Measurements from ENCODE around the gene SETBP1. TPM values are rescaled to one million over a fixed set of nuclear protein-coding genes. Genes with fewer than 3 reads are reported as not detected.

The SETBP1 gene
- total RNA-seq, 4 donors from 2014 or later, result 7.8 to 16.6 (median 11.7) TPM

DNA sequence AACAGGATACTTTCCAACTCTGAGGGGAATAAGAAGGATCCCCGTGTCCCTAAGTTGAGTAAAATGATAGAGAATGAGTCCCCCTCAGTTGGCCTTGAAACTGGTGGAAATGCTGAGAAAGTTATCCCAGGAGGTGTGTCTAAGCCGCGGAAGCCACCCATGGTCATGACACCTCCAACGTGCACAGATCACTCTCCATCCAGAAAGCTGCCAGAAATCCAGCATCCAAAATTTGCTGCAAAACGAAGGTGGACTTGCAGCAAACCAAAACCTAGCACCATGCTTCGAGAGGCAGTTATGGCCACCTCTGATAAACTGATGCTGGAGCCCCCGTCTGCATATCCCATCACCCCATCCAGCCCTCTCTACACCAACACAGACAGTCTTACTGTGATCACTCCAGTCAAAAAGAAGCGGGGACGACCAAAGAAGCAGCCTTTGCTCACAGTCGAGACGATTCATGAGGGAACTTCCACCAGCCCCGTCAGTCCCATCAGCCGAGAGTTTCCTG is 270.1 kb downstream of the SETBP1 start:
- H3K4me3 ChIP-seq (ENCODE audit: low read depth, poor library complexity, severe bottlenecking), result no peak overlapping the region
- intact Hi-C loops (cut with DNase I; ENCODE audit: low total_unique reads), result no loop called here
- 92 to 96% methylated on average over 13 of the region's 13 CpGs for WGBS, 2 donors
- no peak for DNase-seq (ENCODE audit: low spot score in 2 of 2)
- TF ChIP-seq, protein P1, sequence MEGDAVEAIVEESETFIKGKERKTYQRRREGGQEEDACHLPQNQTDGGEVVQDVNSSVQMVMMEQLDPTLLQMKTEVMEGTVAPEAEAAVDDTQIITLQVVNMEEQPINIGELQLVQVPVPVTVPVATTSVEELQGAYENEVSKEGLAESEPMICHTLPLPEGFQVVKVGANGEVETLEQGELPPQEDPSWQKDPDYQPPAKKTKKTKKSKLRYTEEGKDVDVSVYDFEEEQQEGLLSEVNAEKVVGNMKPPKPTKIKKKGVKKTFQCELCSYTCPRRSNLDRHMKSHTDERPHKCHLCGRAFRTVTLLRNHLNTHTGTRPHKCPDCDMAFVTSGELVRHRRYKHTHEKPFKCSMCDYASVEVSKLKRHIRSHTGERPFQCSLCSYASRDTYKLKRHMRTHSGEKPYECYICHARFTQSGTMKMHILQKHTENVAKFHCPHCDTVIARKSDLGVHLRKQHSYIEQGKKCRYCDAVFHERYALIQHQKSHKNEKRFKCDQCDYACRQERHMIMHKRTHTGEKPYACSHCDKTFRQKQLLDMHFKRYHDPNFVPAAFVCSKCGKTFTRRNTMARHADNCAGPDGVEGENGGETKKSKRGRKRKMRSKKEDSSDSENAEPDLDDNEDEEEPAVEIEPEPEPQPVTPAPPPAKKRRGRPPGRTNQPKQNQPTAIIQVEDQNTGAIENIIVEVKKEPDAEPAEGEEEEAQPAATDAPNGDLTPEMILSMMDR (IDR thresholded peaks at IDR 0.05), result no peak
- no peak for TF ChIP-seq POLR2A (IDR thresholded peaks at IDR 0.05)

DNA sequence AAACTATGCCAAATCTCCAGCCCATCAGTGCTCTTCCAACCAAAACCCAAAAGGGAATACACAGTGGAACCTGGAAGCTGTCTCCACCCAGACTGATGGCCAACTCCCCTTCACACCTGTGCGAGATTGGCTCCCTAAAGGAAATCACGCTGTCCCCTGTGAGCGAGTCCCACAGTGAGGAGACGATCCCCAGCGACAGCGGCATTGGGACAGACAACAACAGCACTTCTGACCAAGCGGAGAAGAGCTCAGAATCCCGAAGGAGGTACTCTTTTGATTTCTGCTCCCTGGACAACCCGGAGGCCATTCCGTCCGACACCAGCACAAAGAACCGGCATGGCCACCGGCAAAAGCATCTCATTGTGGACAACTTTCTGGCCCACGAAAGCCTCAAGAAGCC is 271.1 kb downstream of the SETBP1 start:
- 98% methylated on average over 14 of the region's 14 CpGs for WGBS, 2 donors
- intact Hi-C loops (cut with DNase I; ENCODE audit: low total_unique reads), result no loop called here

DNA sequence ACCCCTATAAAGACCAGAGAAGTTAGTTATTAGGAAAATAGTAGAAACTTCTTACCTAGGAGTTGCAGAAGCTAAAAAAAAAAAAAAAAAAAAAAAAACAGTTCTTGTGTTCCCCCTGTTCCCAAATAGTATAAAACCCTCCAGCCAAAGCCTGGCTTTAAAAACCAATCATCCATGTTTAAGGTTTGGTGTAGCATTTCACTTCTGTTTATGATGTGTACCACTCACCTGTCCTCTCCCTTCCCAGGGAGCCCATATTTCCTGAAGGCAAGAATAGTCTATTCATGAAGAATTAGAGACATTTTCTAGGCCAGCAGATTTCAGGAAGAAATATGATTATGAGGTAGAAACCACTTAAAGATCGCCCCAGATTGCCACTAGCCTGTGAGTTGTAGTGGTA is 273.6 kb downstream of the SETBP1 start:
- WGBS, 2 donors, result 0% methylated on average over 1 of the region's 1 CpG
- TF ChIP-seq, protein P1 (IDR thresholded peaks at IDR 0.05), result no peak
- no peak for TF ChIP-seq POLR2A (IDR thresholded peaks at IDR 0.05)
- intact Hi-C loops (cut with DNase I; ENCODE audit: low total_unique reads), result no loop called here
- no peak for DNase-seq (ENCODE audit: low spot score in 2 of 2)
- no peak overlapping the region for H3K4me3 ChIP-seq (ENCODE audit: low read depth, poor library complexity, severe bottlenecking)

More for the DNA sequence above, 271.1 kb downstream of the SETBP1 start:
- DNase-seq (ENCODE audit: low spot score in 2 of 2), result no peak
- TF ChIP-seq, protein P1 (IDR thresholded peaks at IDR 0.05), result no peak
- TF ChIP-seq POLR2A (IDR thresholded peaks at IDR 0.05), result no peak
- no peak overlapping the region for H3K4me3 ChIP-seq (ENCODE audit: low read depth, poor library complexity, severe bottlenecking)

DNA sequence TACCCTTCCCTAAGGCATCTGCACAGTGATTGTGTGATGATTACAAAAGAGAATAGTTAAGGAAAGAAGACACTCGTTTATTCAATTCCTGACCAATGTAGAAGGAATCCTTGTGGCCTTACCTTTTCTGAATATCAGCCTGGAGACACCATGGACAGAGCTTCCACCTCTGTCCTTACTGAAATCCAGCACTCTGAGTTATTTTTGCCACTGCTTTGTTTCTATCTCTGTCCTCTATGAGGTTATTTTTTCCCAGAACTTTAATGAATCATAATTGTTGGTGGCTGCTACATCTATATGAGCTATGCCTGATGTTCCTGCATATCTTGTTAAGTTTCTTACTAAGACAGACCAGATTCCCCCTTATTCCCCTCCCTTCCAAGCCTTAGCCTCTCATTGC is 275.1 kb downstream of the SETBP1 start:
- DNase-seq (ENCODE audit: low spot score in 2 of 2), result no peak
- intact Hi-C loops (cut with DNase I; ENCODE audit: low total_unique reads), result no loop called here
- TF ChIP-seq, protein P1 (IDR thresholded peaks at IDR 0.05), result no peak
- no peak for TF ChIP-seq POLR2A (IDR thresholded peaks at IDR 0.05)
- WGBS, 2 donors, result 65 to 74% methylated on average over 1 of the region's 1 CpG
- H3K4me3 ChIP-seq (ENCODE audit: low read depth, poor library complexity, severe bottlenecking), result no peak overlapping the region

DNA sequence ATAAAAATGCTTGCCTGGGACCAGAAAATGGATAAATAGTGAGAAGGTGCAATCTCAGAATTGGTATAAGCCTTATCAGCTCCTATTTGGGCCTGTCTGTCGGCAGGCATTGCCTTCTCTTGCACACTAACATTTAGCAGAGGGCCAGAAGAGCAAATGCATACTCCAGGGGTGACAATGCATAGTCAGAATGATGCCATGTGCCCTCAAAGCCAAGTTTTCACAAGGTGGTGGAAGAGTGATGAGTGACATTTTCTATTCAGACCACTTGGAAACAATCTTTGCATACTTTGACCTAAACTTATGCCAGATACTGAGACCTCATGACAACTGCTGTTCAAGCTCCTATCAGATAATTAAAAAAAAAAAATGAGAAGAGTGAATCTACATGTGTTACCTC is 276.3 kb downstream of the SETBP1 start:
- H3K4me3 ChIP-seq (ENCODE audit: low read depth, poor library complexity, severe bottlenecking), result no peak overlapping the region
- WGBS, 2 donors, result 95 to 100% methylated on average over 1 of the region's 1 CpG
- intact Hi-C loops (cut with DNase I; ENCODE audit: low total_unique reads), result no loop called here
- DNase-seq (ENCODE audit: low spot score in 2 of 2), result no peak
- TF ChIP-seq, protein P1 (IDR thresholded peaks at IDR 0.05), result no peak
- TF ChIP-seq POLR2A (IDR thresholded peaks at IDR 0.05), result no peak

DNA sequence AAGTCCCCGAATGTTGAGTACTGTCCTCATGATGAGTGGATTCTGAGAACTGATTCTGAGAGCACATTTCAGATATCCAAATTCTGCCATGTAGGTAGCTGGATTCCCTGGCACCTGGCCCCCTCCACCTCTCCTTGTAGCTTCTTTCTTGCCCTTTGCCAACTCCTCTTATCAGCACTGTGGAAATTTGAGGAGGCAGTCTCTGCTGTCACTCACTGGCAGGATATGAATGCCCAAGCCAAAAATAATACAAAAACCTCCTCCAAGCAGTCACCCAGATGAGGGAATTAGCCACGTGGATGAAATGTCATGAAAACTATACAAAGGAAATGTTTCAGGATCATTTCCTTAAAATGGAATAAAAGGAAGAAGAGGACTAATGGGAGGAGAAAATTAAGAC is 276.8 kb downstream of the SETBP1 start:
- no peak for TF ChIP-seq POLR2A (IDR thresholded peaks at IDR 0.05)
- TF ChIP-seq, protein P1 (IDR thresholded peaks at IDR 0.05), result no peak
- WGBS, 2 donors, result 70 to 74% methylated on average over 2 of the region's 2 CpGs
- H3K4me3 ChIP-seq (ENCODE audit: low read depth, poor library complexity, severe bottlenecking), result no peak overlapping the region
- no peak for DNase-seq (ENCODE audit: low spot score in 2 of 2)
- intact Hi-C loops (cut with DNase I; ENCODE audit: low total_unique reads), result no loop called here

All from lower leg skin (tissue), 4 donors.